Measurements from ENCODE around the gene TMEM181.
A peak's percentile ranks its signal among the peaks of the same experiment; 100 is the strongest.
"Not testable (repeated sequence)": the region's sequence is repeated elsewhere in the genome, so short reads cannot be mapped to it uniquely, and the experiment has no call there.

Gene TMEM181

DNA sequence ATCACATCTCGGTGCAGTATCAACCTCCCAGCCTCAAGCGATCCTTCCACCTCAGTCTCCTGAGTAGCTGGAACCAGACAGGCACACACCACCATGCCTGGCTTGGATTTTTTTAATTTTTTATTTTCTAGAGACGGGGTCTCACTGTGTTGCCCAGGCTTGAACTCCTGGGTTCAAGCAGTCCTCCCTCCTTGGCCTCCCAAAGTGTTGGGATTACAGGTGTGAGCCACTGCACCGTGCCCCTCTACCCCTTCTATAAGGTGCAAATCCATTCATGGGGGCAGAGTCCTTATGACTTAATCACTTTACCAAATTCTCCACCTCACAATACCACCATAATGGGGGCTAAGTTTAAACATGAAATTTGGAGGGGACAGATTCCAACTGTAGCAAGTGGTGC, 37.7 kb downstream of the TMEM181 start:
- DNase-seq = no peak

GRCh38 chr6:158599635-158600034, 39.7 kb downstream of the TMEM181 start:
- DNase-seq = no peak

DNA sequence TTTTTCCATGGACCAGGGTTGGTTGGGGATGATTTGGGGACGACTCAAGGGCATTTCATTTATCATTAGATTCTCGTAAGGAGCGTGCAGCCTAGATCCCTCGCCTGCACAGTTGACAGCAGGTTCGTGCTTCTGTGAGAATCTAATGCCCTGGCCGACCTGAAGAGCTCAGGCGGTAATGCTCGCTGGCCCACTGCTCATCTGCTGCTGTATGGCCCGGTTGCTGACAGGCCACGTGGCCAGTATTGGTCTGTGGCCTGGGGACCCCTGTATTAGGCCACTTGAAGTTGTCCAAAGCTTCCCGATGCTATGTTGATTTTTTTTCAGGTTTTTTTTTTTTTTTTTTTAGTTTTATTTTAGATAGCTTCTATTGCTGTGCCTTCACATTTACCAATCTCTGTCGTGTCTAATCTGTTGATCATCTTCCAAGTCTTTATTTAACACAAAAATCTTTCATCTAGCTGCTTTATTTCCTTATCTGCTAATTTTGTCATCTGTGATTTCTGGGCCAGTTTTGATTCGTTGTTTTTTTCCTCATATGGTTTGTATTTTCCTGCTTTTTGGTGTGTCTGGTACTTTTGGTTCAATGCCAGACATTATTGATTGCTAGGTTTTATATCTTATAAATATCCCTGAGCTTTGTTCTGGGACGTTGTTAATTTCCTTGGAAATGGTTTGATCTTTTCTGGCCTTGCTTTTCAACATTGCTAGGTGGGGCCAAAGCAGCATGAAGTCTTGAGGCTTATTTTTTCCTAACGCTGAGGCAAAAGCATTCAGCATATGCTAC, 43.6 kb downstream of the TMEM181 start:
- DNase-seq = no peak

DNA sequence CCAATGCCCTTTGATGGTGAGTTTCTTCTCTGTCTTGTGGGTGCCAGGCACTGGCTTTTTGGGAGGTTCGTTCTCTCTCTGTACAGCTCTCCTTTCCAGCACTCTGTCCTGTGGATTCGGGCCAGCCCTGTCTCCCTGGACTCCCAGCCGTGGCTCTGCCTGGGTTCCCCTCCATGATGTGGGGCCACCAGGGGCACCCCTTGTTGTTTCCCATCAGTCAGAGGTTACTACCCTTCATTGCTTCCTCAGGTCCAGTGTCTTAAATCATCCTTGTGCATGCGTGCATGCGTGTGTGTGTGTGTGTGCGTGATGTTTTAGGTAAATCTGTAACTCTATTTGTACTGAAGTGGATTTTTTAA, 44.1 kb downstream of the TMEM181 start:
- DNase-seq = no peak

DNA sequence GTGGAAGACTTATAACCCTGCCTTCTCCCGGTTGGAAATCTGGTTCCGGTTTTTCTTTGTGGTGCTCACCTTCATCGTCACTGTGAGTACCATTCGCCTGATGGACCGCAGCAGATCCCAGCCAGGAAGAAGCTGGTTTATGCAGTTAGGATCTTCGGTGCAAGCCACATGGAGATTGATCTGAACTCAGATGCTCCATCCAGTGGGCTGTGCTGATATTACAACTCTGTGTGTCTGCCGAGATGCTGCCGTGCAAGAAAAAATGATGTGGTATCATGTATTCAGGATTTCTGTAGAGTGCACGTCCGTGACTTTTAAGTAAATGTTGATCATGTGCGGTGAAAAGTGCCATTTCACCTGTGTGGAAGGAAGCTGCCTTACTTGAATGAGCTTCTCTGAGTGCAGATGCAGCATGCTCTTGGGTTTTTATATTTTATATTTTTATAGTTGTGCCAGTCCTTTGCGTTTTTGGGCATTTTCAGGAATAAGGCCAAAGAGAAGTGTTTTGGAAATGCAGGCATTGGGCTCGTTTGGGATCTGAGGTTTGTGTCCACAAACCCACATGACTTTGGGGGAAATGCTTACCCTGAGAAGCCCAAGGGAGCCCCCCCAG, 45.5 kb downstream of the TMEM181 start:
- DNase-seq = peak; percentile 5 to 8

DNA sequence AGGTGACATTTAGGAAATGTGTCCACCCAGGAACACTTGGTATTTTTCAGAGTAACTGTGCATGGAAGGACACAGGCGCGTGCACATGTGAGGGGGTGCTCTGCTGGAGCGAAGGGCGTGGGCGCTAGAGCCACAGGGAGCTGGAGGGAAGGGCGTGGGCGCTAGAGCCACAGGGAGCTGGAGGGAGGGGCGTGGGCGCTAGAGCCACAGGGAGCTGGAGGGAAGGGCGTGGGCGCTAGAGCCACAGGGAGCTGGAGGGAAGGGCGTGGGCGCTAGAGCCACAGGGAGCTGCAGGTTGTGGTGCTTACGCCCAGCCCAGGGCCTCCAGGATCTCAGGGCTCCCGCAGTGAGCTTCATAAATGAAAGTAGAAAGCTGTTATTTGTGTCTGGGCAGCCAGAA, 46.1 kb downstream of the TMEM181 start:
- DNase-seq = not testable (repeated sequence)

GRCh38 chr6:158606935-158607334, 47.0 kb downstream of the TMEM181 start:
- DNase-seq = no peak

DNA sequence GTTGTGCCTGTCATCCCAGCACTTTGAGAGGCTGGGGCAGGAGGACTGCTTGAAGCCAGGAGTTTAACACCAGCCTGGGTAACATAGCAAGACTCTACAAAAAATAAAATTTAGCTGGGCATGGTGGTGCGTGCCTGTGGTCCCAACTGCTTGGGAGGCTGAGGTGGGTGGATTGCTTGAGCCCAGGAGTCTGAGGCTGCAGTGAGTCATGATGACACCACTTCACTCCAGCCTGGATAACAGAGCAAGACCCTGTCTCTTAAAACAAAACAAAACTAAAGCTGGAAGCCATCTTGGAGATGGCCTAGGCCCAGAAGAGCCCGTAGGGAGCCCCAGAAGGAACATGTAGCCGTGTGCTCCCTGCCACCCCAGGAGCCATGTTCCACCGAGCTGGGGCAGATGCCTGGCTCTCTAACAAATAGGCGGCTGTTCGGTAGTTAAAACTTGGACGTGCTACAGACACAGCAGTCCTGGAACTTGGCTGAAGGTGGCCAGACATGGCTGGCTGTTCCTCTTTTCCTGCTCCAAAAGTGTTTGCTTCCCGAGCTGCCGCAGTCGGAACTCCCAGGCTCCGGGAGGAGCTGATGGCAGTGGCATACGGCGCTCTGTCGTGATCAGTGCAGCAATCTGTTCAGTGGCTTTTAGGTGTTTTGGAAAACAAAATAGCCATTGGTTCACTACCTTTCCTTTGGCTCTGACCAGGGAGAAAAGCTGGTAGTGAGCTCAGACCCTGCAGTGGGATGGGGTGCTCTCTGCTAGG, 47.7 kb downstream of the TMEM181 start:
- no peak for DNase-seq

GRCh38 chr6:158608221-158608620, 48.3 kb downstream of the TMEM181 start:
- DNase-seq = no peak

GRCh38 chr6:158609455-158610155, 49.7 kb downstream of the TMEM181 start:
- DNase-seq = no peak

GRCh38 chr6:158610319-158610968, 50.6 kb downstream of the TMEM181 start:
- DNase-seq = no peak

- DNase-seq = no peak
Observed at GRCh38 chr6:158611039-158611438, 51.1 kb downstream of the TMEM181 start.

DNA sequence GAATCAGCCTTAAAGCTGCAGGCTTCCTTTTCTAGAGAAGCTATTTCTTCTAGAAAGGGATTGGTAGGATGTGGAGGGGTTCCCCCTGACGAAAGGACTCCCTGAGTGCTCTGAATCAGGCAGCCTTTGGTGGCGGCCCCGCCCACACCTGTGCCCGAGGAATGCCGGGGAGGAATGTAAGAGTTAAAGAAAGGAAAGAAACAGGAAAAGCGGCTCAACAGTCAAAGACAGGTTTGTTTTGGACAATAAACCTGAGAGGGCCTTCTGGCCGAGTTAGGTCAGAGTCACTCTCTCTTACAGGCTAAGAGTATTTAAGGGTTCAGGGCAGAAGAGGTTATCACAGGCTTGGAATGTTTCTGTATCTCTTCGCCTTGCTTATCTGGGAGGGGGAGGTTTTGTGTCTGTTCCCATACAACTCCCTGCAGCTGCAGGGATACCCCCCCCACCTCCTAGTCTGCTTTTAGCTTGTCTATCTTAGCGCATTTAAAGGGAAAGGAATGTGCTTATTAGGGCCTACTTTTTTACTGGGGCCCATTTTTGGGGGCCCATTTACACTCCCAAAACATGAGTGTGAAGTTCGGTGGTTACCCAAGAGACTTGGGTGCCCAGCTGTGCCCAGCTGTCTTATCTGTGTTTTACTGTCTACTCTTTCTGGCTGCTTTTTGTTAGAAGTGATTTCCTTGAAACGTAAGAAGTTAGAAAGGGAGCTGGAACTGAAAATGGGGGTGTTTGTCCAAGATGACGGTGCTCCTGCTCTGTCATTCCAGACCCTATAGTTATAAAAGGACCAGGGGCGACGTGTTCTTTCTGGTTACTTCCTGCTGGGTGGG, 51.9 kb downstream of the TMEM181 start:
- no peak for DNase-seq

DNA sequence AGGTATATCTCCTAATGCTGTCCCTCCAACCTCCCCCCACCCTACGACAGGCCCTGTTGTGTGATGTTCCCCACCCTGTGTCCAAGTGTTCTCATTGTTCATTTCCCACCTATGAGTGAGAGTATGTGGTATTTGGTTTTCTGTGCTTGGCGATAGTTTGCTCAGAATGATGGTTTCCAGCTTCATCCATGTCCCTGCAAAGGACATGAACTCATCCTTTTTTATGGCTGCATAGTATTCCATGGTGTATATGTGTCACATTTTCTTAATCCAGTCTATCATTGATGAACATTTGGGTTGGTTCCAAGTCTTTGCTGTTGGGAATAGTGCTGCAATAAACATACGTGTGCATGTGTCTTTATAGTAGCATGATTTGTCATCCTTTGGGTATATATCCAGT, 54.7 kb downstream of the TMEM181 start:
- DNase-seq = not testable (repeated sequence)

DNA sequence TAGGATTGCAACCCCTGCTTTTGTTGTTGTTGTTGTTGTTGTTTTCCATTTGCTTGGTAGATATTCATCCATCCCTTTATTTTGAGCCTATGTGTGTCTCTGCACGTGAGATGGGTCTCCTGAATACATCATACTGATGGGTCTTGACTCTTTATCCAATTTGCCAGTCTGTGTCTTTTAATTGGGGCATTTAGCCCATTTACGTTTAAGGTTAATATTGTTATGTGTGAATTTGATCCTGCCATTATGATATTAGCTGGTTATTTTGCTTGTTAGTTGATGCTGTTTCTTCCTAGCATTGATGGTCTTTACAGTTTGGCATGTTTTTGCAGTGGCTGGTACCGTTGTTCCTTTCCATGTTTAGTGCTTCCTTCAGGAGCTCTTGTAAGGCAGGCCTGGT, 58.4 kb downstream of the TMEM181 start:
- not testable (repeated sequence) for DNase-seq

- no peak for DNase-seq
Observed at GRCh38 chr6:158619922-158620801, 60.3 kb downstream of the TMEM181 start.

GRCh38 chr6:158620963-158621693, 61.2 kb downstream of the TMEM181 start:
- DNase-seq = no peak

DNA sequence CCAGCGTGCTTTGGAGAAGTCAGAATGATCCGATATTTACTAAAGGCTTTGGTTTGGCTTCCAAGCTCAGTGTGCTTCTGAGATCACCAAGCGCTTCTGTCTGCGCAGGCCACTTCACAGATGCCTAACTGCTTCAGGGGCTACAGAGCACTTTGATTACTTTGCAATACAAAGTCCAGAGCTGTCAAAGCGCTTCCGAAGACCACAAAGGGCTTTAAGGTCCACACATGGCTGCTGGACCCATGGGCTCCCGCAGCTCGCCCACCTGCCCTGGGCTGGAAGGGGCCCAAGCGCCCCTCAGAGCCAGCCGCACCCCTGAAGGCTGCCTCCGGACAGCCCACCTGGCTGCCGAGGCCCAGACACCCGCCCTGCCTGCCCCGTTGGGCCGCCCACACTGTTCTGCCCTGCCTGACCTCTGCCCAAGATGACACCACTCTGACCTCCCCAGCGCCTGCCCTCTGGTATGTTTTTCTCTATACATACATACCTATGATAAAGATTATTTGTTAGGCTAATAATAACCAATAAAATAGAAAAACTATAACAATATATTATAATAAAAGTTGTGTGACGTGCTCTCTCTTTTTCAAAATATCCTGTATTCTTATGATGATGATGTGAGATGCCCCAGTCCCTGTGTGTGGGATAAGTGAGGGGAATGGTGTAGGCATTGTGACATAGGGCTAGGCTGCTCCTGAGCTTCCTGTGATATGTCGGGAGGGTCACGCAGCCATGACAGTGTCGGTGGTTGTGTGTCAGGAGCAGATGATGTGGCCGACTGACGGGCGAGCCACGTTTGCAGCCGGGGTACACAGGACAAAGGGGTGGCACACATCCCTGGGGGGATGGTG, 62.0 kb downstream of the TMEM181 start:
- no peak for DNase-seq

GRCh38 chr6:158622545-158623190, 62.8 kb downstream of the TMEM181 start:
- DNase-seq = no peak
